DMS53 treated with DMSO at 0.1 percent for 48 hours (cell line): ENCODE measurements around the gene SLC25A39.

ENCODE experiments used
- DNase-seq: peaks from one replicate; lab custom pipeline; 2025; ENCODE audit not compliant: unreplicated experiment; lab: John Stamatoyannopoulos, UW

Gene SLC25A39

DNA sequence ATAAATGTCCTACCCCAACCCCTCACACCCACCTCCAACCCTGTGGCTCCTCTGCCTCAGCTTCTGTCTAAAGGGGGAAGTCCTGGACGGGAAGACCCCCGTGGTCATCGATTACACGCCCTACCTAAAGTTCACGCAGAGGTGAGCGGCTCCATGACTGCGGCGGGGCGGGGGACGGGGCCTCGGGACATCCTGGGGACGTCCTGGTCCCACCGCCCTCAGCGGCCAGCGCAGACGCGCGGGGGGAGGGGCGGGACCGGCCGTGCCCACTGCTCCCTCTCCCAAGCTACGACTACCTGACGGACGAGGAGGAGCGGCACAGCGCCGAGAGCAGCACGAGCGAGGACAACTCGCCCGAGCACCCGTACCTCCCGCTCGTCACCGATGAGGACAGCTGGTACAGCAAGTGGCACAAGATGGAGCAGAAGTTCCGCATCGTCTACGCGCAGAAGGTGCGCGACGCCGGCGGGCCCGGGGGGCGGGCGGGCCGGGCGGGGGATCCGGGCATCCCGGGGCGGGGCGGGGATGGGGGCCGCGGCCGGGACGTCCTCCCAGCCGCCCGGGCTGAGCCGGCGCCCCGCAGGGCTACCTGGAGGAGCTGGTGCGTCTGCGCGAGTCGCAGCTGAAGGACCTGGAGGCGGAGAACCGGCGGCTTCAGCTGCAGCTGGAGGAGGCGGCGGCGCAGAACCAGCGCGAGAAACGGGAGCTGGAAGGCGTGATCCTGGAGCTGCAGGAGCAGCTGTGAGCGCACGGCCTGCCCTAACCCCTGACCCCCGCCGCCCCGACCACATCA is 9.6 kb downstream of the SLC25A39 start:
- DNase-seq: peak; percentile 80

DNA sequence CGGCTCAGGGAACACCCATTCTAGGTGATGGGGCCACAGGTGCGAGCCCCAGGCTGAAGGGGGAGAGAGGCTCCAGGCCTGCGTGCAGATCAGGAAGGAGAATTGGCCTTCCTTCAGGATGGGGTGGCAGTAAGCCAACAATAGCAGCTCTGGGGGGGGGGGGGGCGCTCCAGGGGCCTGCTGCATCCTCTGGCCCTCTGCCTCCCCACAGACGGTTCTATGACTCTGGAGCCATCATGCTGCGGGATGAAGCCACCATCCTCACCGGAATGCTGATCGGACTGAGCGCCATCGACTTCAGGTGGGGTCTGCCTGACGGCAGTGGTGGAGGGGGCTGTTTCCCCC is 10.1 kb downstream of the SLC25A39 start:
- no peak for DNase-seq

DNA sequence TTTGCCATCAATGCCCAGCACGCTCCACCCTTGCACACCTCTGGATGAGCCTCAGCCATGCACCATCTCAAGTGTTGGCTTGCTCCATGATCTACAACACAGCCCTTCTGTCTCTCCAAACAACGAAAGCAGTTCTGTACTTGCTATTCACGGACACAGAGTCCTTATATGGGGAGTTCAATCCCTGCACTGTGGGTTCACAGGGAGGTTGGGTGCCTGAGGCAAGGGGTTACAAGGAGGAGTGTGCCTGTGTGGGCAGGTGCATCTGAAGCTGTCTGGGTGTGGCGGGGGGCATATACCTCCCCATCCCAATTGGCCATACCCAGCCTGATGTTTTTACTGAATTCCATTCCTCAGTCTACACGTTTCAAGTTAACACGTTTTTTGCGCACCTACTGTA is 10.6 kb downstream of the SLC25A39 start:
- no peak for DNase-seq

GRCh38 chr17:44312396-44313104 is 12.1 kb downstream of the SLC25A39 start:
- no peak for DNase-seq

- DNase-seq: no peak
These were observed 13.0 kb downstream of the SLC25A39 start for GRCh38 chr17:44311562-44312181.

DNA sequence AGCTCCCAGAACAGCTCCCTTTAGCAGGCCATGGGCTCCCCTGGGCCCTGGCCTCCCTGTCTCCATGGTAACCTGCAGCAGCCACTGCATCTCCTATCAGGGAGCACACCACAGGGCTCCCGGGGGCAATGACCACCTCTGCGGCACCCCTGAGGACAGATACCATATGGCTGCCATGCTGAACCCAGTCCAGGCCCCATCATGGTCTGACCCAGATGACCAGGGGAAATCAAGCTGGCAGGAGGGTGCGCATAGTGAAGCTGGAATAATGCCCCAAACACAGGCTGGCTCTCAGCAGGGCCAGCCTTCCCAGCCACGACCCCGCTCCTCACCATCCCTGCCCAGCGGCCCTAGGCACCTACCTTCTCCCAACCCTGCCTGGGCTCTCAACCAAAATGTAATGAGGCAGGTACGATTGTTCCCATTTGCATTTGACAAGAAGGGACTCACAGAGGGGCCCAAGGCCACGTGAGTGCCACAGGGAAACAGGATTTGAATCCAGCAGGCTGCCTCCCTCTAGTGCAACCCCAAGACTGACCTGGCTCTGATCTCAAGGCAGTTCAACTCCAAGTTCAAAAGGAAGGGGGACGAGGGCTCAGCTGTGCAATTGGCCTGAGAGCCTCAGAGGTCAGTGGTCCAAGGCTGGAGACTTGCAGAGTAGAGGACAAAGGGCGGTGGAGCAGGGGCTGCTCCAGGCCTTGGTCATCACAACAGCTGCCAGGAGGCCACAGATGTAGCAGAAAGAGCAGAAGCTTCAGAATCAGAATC is 13.8 kb downstream of the SLC25A39 start:
- no peak for DNase-seq

DNA sequence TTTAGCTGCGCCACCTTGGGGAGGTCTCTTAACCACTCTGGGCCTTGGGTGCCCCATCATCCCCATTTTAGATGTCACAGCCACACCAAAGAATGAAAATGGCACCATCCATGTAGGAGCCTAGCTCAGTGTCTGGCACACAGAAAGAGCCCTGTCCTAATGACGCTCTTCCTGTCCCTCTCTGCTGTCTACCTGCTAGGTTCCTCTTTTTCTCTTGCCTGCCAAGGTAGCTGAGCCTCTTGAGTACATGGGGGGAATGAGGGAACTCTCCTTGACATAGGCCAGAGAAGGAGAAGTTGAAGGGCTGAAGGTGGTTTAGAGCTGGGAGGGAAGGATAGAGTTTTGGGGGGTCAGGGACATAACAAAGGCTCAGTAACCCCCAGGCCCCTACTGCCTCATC is 14.4 kb downstream of the SLC25A39 start:
- no peak for DNase-seq

- no peak for DNase-seq
These were observed 15.2 kb downstream of the SLC25A39 start for GRCh38 chr17:44309472-44309871.

GRCh38 chr17:44308865-44309264 is 15.8 kb downstream of the SLC25A39 start:
- peak; percentile 30 for DNase-seq

DNA sequence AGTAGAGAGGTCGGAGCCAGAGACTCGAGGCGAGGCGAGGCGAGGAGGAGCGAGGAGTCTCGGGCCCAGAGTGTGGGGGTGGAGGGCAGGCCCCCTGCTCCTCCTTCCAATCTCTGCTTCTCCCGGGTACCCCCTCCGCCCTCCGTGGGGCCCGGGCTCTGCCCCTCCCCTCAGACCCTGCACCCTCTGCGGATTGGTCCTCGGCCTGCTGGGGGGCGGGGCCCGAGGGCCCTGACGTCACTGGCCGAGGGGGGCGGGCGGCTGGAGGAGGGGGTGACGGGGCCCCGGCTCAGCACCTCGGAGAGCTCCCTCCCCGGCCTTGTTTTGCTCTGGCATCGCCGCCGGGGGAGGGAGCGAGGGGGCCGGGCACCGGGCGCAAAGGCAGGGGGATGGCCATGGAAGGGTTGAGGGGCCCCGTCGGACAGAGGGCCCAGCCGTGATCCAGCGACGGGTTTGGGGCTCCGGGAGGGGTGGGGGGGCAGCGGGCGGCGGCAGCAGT is 16.3 kb downstream of the SLC25A39 start, which contains the start of gene RUNDC3A:
TSS of gene RUNDC3A (plus strand) at position 282 of the 499 bp plus-strand sequence. CDS start 232 bp downstream, outside the sequence.
- DNase-seq: peak; percentile 80

DNA sequence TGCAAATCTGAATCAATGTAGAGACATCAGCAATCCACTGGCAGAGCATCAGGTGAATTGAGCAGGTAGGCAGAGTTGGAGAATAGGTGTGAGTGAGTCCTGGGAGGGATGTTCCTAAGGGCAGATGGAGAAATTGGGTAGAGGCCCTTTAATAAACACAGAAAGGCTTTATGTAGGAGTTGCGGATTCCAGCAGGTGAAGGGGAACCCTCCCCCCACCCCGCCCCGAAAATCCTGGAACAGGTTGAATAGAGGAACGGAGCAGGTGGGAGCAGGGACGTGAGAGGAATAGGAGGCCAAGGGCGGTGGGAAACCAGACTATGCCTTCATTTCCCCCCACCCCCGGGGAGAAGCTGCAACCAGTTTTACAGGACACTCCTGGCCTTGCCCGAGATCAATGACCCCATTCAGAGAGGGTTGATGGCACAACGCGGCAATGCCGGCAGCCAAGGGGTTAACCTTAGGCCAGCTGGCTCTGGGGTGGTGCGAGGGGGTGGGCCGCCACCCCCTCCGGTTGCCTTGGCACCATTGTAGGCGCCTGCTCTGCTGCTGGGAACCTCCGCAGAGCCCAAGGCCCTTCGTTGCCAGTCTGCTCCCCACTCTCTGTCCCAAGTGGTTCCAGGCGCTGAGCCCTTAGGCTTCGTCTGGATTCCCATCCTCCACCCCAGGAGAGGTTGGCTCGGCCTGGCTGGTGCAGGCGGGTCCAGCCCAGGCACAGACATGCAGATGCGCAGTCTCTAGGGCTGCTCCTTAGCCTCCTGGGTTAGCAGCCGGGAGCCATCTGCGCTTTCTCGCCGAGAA is 17.0 kb downstream of the SLC25A39 start:
- peak; percentile 82 for DNase-seq

DNA sequence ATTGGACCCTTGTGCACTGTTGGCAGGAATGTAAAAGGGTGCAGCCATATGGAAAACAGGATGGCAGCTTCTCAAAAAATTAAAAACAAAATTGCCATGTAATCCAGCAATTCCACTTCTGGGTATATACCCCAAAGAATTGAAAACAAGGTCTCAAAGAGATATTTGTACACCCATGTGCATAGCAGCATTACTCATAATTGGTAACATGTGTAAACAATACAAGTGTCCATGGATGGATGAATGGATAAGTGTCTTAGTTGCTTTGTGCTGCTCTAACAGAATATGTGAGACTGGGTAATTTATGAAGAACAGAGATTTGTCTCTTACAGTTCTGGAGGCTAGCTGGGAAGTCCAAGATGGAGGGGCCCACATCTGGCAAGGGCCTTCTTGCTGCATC is 20.0 kb downstream of the SLC25A39 start:
- peak; percentile 93 for DNase-seq

- DNase-seq: no peak
These were observed 26.6 kb downstream of the SLC25A39 start for GRCh38 chr17:44297975-44298374.

GRCh38 chr17:44293509-44294226 is 31.0 kb downstream of the SLC25A39 start:
- no peak for DNase-seq

- no peak for DNase-seq
These were observed 37.0 kb downstream of the SLC25A39 start for GRCh38 chr17:44287651-44288050.

DNA sequence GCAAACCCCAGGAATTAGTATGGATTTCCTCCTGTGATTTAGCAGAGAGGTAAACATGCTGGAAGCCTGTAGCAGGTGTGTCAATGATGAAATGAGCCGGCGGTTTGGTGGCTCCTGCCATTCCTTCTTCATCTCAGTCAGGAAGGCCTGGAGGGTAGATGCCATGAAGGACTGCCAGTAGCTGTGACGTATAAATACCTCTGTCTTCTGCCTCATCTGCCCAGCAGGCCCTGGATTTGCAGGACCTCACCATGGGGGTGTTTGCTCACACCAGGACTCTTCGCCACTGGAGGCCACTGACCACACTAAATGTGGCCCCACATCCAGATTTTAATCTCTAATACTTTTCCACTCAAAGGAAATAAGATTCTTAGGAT is 40.6 kb downstream of the SLC25A39 start:
- DNase-seq: no peak

DNA sequence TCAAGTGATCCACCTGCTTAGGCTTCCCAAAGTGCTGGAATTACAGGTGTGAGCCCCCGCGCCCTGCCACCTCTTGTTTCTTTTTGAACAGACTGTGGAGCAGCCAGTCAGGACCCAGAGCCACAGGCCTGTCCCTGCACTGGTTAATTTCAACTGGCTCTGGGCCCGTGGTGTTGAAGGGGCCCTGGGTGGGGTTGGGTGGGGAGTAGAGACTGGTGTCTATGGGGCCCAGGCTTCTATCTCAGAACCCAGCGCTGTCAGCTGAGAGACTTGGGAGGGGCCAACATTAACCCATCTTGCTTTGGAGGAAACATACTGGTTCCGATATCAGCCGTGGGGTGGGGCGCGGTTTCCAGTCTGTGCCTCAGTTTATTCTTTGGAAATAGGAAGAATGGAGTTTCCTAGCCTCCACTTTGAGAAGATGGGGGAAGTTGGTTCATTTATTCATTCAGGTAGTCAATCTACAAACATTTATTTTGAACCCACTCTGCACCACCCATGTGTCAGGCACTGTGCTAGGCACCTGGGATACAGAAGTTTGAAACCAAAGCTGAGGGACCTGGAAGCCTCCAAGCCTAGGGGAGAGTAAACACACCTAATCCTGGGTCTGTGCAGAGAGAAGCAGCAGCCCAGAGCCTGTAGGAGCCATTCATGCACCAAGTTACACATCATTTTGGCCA is 41.1 kb downstream of the SLC25A39 start:
- DNase-seq: no peak

DNA sequence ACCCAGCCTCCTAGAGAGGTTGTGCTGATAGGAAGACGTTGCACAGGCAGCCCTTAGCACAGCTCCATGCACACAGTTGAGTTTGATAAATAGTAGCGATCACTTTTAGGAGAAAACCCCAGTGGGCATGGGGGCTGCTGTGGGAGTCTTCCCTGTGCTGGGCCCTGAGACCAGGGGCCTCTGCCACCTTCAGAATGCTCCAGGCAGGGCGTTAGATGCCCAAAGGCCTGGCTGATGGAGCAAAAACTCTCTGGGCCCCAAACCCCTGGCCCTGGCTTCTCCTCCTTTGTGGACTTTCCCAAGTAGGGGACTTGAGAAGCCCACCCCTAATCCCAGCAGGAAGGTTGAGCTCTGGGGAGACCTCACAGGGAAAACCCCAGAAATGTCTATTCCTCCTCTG is 42.4 kb downstream of the SLC25A39 start:
- no peak for DNase-seq

DNA sequence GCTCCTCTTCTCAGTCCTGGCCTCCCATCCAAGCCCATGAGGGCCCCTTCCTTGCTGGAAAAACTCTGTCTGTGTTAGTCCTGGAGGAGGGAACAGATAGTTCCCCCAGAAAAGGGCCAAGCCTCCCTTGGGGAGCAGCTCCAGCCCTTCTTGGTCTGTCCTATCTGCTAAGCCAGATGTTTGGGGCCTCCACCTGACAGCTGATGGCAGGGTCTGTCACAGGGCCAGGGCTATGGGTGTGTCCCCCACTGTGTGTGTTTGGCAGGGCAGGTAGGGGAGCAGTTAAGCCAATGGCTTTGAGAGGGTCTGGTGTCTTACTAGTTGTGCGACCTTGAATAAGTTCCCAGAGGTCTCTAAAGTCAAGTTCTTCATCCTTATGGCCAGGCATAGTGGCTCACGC is 43.1 kb downstream of the SLC25A39 start:
- DNase-seq: no peak
